Dedifferentiated amniotic fluid mesenchymal stem cell (primary cell): ENCODE results near the gene FBXO24.

Experiments used
- DNase-seq: peaks from one replicate; pipeline ENCODE4 v3.0.0-alpha.2; 2016; ENCODE audit errors: extremely low spot score

The FBXO24 gene

DNA sequence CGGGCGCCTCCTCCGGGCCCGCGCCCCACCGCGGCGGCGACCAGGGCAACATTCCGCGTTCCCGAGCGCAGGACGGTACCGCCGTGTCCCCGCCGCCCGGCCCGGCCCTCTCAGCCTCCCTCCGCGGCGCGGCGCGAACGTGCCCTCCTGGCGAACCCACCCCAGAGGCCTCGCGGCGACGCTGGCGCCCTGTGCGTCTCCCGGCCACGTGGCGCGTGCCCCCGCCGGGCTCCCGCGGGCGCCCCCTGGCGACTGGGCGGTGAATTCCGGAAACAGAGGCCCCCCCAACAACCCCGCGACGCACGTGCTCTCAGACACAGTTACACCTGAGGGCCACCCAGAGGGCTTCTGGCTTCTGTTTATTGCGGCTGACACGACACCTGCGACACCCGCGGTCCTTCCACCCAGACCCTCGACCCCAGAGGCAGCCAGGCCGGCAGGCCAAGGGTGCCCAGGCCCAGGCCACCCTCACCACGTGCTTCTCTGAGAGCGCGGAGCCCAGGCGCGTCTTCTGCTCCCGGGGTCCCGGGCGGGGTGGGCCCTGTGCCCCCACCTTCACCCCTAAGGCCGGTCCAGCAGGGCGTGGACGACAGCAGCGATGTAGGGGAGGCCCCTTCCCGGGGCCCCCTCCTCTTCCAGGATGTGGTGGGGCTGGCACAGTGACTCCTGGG lies 12.3 kb upstream of the FBXO24 start, which contains the start of gene SAP25:
SAP25 (minus strand) TSS at position 210 of the 671 bp plus-strand sequence; CDS start at position 52, 158 bp downstream.
- DNase-seq, result no peak

DNA sequence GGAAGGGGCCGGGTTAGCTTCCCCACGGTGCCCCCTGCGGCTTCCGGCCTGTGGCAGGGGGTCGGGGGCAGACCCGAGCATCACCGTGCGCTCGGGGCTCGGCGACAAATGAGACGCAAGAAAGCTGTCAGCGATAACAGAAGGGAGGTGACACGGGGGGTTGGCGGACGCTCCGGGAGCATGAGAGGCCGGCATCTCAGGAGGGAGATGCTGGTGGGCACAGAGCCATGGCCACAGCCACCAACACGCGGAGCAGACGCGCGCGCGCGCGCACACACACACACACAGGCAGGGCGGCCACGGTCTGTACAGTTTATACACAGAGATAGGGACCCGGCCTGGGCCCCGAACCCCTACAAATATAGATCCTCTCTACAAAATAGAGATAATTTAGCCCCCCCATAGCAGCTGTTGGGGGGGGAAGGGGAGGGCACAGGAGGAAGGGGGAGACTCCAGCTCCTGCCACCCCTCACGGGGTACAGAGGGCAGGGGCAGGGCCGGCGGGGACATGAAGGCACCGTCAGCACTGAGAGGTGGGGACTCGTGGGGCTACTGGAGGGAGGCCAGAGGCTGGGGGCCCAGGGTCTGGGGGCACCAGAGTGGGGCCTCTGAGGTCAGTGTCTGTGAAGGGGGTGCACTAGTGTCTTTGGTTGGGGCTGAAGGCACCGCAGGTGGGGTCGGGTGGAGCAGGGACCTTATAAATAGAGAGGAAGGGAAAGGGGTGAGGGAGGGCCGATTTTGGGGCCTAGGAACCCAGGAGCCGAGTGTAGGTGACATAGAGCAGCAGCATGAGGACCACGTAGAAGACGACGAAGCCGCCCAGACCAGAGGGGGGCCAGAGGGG lies 11.5 kb upstream of the FBXO24 start:
- no peak for DNase-seq

DNA sequence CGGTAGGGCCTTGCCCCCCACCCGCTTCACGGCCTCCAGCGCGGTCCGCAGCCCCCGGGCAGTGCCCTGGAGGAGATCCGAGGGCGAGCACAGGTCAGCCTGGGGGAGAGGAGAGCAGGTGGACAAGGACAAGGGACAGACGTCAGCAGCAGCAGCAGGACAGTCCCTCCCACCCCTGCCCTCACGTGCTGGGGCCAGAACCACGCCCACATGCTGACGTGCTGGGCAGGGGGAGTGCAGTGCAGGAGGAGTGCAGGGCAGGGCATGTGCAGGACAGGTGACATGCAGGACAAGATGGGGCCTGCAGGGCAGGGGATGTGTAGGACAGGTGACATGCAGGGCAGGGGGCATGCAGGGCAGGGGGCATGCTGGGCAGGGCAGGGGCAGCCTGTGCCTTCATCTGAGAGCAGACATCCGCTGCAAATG lies 10.9 kb upstream of the FBXO24 start:
- DNase-seq, result no peak

DNA sequence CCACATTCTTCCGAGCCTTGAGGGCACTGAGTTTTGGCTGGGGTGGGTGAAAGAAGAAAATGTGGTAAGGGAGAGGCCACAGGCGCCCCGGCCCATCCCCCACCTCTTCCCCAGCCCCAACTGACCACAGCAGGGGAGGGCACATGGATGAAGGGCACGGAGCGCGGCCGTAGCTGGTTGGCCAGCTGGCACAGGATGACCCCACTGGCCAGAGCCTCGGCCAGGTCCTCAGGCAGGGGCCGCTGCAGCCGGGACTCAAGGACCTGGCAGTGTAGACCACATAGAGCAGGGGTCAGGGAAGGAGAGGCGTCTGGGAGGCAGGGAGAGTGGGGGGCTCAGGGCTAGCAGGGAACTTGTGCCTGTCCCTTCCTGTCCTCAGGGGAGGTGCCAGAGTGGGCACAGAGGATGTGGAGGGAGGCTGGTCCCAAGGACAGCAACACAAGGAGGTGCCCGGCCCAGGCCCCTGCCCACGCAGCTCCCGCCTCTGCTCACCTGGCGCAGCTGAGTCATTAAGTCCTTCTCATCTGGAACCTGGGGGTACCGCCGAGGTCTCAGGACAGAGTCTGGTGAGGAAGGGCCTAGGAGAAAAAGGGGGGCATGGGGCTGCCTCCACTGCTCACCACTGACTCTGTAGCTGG lies 10.3 kb upstream of the FBXO24 start:
- no peak for DNase-seq

DNA sequence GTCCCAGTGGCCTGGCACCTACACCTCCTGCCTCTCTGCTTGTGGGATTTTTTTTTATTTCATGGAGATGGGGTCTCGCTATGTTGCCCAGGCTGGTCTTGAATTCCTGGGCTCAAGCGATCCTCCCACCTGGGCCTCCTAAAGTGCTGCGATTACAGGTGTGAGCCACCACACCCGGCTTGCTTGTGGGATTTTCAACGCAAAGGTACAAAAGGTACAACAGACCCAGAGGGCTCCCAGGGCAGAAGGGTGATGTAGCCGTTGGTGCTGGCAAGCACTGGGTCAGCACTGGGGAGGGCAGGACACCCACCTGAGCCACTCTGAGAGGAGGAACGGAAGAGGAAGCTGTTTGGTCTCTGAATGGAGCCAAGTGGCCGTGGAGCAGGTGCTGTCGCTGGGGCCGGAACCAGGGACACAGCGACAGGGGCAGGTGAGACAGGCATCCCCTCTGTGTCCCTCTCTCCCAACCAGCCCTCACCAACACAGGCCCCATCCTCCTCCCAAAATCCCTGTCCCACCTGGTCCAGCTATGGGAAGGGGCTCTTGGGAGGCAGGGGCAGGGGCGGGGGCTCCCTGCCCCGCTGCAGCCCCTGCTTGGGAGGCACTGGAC lies 9.6 kb upstream of the FBXO24 start:
- DNase-seq, result no peak

DNA sequence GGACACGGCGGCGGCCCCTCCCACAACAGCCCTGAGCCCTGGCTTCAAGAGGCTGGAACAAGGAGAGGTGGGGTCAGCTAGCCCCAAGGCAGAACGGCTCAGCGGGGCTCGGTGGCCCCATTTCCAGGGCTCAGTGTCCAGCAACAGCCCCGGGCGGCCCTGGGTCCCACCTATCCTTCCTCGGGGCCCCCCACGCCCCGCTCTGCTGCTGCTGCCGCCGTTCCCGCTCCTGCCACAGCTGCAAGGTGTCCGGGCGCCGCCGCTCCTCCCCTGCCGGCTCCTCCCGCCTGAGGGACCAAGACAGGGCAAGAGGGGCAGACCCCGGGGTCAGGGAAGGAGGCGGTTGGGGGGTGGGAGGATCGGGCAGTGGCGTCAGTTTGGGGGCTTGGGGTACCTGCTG lies 9.0 kb upstream of the FBXO24 start:
- no peak for DNase-seq

DNA sequence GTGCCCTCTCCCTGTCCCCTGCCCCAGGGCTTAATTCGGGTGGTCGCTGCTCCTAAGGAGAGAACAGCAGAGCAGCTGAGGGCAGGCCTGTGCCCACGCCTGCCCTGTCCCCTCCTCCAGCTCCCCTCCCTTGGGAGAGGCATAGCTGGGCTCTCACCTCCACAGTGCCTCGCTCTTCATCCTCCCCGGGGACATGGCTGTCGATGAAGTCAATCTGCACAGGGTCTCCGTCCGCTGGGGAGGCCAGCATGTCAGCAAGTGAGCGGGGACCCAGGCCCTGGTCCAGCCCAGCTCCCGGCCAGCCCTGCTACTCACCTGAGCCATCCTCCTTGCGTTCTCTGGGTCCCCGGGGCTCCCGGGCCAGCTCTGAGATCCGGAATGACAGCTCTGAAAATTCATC lies 8.6 kb upstream of the FBXO24 start:
- DNase-seq, result no peak

DNA sequence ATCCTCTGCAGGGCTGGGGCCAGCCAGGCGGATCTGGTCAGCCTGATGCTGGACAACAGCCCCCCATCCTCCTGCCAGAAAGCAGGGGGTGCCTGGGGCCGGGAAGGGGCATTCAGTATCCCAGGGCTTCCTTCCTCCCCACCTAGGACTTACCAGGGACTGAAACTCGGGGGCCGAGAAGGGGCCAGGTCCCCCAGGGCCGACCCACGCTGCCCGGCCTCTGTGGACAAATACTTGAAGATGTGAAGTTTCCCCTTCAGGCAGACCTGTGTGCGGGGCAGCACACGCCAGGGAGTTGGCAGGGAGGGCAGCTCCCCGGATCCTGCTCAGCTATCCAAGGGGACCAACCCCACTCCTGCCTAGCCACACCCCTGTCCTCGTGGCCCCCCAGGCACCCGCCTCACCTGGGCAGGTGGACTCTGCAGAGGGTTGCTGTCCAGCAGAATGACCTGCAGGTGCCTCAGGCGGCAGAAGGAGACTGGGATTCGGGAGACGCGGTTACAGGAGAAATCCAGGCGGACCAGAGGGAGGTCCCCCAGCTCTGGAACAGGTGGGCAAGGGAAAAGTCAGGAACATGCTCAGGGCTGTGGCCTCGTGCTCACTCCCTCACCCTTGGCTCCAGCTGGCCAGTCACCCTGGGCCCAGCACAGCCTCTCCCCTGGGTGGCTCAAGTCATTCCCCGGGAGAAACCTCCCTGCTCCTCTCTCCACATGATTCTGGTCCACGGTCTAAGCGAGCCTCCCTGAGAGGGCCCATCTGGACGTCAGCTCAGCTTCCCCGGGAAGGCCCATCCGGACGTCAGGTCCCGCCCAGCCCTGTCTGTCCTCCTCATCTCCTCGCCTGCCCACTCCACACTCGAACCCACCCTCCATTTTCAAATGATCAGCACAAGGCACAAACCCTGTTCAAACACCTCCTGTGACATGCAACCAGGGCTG lies 7.6 kb upstream of the FBXO24 start:
- no peak for DNase-seq

DNA sequence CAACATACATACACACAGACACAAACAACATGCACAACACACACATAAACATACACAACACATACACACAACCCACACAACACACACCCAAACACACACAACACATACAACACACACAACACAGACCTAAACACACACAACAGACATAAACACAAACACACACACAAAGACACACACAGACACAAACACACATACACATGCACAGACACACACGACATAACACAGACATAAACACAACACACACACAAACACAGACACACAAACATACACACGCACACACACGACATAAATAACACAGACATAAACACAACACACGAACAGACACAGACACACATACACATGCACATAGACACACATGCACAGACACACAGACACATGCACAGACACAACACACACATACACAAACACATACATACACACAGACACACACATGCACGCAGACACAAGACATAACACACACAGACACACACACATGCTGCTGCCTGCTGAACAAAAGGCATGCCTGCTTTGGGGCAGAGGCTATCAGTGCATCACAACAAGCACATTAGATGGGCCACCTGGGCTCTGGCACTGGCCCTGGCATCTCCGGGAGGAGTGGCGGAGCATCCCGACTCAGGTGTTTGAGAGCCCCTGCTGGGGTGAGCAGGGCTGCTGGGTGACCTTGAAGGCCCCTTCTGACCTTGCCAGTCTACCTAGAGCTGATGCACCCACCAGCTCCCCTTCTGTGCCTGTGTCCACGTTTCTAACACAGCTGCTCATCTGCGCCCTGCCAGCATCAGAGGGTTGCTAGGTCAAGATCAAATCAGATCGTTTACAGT lies 5.5 kb upstream of the FBXO24 start:
- no peak for DNase-seq

DNA sequence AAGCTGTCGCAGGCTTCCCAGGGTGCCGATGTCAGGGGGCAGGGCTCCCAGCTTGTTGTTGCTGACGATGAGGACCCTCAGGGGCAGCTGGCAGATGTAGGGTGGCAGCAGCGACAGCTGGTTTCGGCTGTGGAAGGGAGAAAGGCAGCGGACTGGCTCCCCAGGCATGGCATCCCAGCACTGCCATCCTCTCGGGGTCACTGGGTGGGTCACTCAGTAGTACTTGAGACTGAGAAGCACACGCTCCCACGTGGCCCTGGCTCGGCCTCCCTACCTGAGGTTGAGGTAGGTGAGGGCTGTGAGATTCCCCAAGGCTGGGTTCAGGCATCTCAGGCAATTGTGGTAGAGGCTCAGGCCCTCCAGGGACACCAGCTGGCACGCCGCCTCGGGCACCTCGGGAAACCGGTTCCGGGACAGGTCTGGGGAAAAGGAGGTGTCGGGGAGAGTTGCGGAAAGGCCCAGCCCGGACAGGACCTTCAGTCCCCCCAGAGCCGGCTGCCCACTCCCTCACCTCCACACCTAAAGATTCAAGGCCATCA lies 4.0 kb upstream of the FBXO24 start:
- no peak for DNase-seq

DNA sequence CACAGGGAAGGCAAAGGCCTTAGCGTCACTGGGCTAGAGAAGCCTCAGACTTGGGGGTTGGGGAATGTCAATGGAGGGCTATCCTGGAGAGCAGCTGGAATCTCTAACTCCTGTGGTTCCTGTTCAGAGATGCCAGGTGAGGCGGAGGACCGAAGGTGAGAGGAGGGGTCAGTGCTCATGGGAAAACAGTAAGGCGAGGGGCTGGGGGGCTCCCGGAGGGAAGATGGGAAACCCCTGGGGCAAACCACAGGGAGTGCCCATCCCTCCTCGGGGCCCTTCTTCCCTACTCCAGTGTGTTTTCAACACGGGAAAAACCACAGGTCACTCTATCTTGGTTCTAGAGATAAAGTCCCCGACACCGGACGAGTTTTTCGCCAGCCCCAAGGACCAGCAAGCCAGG lies 3.5 kb upstream of the FBXO24 start:
- DNase-seq, result no peak

DNA sequence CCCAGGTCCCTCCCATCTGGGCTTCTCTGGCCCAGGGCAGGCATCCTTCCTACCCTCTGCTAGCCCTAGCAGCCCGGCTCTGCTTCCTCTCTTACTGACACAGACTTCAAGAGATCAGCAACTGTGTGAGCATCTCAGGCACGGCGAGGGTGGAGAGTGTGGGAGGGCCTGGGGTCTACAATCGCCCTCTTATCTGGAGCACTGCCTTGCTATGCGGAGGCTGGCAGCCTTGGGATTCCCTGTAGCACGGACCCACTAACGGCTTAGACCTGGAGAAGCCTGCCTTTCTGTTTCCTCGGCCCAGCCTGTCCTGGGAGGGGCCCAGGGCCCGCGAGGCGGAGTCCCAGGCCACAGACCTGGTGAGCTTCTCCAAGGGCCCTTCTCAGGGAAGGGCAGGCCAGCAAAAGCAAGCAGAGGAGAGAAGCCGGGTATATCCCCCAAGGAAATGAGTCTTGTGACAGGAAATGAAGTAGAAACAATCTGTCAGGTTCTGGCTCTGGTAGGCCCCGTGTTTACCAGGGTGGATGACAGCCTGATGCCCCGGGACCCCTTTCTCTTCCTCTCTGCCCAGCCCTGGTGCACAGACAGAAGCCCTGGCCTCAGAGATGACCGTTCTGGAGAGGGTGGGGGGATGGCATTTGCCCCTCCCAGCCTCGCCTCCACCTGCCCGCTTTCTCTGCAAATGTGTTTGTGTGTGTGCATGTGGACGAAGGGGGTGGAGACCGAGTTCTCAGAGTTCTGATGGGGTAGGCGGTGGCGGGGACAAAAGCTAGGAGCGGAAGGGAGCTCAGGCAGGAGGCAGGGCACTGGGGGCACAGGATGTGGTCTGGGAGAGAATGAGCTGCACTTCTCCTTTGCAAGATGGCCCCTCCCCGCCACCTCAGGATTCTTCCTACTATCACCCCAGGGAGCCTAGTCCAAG lies 2.7 kb upstream of the FBXO24 start:
- no peak for DNase-seq

DNA sequence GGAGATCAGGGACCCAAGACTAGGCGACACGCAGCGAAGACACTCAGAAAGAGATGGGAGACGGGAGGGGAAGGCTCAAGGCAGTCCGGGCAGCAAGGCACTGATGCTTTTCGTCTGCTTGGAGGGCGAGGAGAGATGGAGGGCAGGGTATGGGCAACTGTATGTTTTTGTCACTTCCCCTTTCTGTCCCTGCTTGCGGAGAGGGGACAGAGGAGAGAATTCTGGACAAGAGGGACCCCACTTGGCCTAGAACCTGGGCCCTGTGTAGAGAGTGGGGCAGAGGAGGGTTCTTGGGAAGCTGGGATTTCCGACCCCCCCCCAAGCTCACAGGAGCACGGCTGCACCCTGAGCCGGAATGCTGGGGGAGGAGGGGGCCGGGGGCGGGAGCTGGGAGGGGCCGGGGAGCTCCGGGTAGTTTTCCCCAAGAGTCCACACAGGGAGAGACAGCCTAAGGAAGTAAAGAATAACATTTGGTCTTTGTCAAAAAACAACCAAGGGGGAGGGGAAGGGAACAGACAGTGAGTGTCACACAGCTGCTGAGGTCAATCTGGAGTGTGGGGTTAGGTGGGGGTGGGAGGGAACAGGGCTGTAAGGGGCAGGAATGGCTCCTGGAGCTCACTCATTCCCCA lies 2.0 kb upstream of the FBXO24 start:
- no peak for DNase-seq

DNA sequence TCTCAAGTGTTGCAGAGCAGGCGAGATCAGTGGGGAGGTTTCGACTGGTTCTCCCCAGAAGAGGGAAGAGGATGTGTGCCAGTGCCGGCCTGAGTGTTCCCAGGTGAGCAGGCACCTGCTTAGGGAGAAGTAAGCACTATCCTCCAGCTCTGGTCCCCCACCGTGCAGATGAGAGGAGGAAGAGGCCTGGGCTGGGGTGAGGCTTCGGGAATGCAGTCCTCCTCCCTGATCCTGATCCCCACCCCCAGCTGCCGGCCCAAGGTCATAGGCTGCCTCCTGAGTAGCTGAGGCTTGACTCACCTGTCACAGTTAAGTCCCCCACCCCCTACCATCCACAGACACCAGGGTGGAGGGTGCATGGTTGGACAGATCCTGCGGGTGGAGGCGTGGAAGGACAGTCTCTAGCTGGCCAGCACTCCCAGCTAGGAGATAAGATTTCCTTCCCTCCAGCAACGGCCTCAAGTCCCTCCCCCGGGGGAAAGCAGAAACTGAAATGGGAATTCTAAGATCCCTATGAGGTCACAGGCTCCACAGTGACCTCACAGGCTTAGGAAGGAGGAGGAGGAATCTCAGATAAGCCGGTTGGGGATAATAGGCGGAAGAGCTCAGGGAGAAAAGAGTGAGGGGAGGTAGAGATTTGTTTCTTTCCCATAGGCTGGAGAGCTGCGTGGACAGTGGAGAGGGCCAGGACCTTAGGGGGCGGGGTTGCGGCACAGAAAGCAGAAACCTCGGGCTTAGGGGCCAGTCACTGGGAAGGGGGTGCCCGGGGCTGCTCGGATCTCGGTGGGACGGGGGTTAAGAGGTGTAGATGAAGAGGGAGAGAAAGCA lies 1.2 kb upstream of the FBXO24 start:
- DNase-seq, result peak; percentile 59

DNA sequence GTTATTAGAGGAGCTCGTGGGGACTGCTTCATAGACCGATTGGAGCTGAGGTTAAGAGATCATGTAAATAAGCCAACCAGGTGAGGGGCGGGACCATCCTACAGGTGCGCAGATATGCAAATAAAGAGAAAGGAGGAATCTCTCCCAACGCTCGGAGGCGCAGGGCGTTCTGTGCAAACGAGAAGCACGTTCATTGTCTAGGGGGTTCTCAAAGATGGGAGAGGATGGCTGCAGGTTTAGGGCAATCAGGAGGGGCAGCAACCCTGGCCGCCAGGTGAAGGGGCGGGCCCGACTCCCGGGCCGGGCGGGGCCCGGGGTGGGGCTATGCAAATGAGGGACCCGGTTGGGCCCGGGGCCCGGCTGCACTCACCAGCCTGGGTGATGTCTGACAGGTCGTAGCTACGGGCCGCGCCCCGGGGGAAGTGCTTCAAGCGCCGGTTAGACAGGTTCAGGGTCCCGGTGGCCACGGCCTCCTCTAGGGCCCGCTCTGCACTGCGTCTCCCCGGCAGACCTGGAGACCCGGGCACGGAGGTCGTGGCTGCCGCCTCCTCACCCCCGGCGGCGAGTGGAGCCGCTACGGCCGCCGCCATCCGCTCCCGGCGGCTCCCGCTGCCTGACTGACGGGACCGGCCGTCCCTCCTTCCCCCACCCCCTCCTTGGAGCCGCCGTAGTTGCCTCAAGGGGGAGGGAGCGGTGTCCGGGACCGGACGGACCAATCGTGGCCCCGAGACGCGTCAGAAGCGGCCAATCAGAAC lies 440 bp upstream of the FBXO24 start, which contains the start of gene LRCH4:
LRCH4 (minus strand) TSS at position 619 of the 755 bp plus-strand sequence; CDS start at position 590, 29 bp downstream.
- DNase-seq, result no peak

DNA sequence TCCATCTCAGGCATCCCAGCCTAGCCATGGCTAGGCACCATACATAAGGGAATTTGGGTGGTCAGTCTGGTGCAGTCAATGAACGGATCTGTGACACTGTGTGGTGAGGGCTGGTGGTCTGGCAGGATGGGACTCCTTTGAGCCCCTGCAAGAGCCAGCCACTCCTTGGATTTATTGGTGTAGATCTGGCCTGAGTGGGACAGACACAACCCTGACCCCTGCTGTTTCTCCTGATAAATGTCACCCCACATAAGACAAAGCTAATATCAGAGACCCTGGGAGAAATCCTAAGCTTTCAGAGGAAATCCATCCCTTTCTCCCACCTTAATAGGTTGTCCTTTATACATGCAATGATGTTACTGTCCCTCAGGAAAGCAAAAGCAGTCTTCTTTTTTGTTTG lies 2.3 kb downstream of the FBXO24 start:
- DNase-seq, result no peak
